Bronchial epithelial cell (primary cell): ENCODE measurements around the gene PSMA5. TPM values are rescaled to one million over a fixed set of nuclear protein-coding genes. Genes with fewer than 3 reads are reported as not detected.
"Not testable (repeated sequence)": the region's sequence is repeated elsewhere in the genome, so short reads cannot be mapped to it uniquely, and the experiment has no call there.

ENCODE experiments used
- DNase-seq: peaks from one replicate; pipeline ENCODE4 v3.0.0-alpha.2; 2010; ENCODE audit warnings: low read depth
- FAIRE-seq: peaks from 2 replicates; lab custom pipeline; 2011; peaks lifted over from hg19 to GRCh38; lab: Jason Lieb, UNC
- H3K27me3 ChIP-seq: 2 replicates; pipeline ENCODE4 v1.5.1; 2011; ENCODE audit warnings: low read length; ENCODE audit not compliant: control insufficient read depth, insufficient read depth
- H3K36me3 ChIP-seq: 2 replicates; pipeline ENCODE4 v1.5.1; 2011; ENCODE audit warnings: low read length; ENCODE audit not compliant: control insufficient read depth, insufficient read depth
- H3K4me3 ChIP-seq: 2 replicates; pipeline ENCODE4 v1.5.1; 2011; ENCODE audit warnings: mild to moderate bottlenecking, low read depth, low read length, control low read depth
- total RNA-seq: library from RNA; depleted of rRNA; stranded (reverse); fragments of >200 nt; gene quantifications from 2 replicates; pipeline ENCODE4 v1.2.1, GENCODE V29; 2014
- TF ChIP-seq, protein P1 (sequence below): IDR thresholded peaks from 2 replicates; pipeline ENCODE4 v1.5.1; 2011; ENCODE audit warnings: mild to moderate bottlenecking, moderate library complexity, low read length, control low read depth, inconsistent platforms; ENCODE audit not compliant: insufficient read depth, severe bottlenecking

PSMA5 gene
- total RNA-seq, 1 donor from 2014 or later: 42.9 TPM

DNA sequence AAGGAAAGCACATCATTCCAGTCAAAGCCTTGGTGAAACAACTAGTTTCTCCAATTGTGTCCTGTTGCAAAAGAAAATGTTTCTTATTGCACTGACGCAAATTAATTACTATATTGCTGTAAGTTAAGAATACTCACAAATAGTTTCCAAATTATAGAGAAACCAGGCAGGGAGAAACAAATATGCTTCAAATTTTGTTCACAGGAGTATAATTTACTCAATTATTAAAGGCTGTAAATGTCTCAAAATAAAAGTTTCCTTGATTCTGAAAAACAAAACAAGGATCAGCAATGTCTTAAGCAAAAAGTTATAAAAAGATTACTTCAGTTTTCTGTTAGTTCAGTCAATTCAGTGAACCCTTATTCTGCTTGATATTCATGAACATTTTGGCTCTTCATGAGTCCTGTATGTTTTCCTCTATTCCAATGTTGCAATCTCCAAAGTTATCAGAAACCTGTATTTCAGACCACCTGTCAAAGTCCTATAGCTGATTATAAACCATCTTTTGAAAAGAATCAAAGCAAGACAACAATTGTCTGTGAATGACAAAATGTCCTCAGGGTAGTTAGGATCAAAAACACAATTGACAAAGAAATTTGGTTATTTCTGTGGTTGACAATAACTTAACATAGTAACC, 28.4 kb upstream of the PSMA5 start:
- DNase-seq (no peak), FAIRE-seq (no peak)
- TF ChIP-seq, protein P1, sequence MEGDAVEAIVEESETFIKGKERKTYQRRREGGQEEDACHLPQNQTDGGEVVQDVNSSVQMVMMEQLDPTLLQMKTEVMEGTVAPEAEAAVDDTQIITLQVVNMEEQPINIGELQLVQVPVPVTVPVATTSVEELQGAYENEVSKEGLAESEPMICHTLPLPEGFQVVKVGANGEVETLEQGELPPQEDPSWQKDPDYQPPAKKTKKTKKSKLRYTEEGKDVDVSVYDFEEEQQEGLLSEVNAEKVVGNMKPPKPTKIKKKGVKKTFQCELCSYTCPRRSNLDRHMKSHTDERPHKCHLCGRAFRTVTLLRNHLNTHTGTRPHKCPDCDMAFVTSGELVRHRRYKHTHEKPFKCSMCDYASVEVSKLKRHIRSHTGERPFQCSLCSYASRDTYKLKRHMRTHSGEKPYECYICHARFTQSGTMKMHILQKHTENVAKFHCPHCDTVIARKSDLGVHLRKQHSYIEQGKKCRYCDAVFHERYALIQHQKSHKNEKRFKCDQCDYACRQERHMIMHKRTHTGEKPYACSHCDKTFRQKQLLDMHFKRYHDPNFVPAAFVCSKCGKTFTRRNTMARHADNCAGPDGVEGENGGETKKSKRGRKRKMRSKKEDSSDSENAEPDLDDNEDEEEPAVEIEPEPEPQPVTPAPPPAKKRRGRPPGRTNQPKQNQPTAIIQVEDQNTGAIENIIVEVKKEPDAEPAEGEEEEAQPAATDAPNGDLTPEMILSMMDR: no peak
- Histone ChIP-seq H3K27me3 (no peaks in the 10 kb centered on the region), H3K4me3 (no peak overlapping the region), H3K36me3 (no peaks in the 10 kb centered on the region)

DNA sequence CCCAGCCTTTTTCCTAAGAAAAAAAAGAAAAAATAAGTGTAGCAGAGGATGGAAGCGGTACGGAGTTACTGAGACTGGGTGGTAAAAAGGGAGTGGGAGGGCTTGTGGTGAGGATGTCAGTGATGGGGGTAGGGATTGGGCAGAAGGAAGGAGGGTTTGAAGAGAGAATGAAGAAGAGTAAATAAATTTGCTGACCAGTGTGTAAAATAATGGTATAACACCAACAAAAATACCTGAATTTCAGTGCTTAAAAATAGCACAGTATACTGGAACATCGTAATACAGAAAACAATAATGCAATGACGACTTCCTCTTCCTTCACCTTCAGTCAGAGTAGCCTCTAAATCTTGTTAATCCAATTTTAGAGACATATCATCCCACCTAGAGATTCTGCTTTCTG, 21.3 kb upstream of the PSMA5 start:
- no peak overlapping the region for H3K4me3 ChIP-seq
- no peak for FAIRE-seq

DNA sequence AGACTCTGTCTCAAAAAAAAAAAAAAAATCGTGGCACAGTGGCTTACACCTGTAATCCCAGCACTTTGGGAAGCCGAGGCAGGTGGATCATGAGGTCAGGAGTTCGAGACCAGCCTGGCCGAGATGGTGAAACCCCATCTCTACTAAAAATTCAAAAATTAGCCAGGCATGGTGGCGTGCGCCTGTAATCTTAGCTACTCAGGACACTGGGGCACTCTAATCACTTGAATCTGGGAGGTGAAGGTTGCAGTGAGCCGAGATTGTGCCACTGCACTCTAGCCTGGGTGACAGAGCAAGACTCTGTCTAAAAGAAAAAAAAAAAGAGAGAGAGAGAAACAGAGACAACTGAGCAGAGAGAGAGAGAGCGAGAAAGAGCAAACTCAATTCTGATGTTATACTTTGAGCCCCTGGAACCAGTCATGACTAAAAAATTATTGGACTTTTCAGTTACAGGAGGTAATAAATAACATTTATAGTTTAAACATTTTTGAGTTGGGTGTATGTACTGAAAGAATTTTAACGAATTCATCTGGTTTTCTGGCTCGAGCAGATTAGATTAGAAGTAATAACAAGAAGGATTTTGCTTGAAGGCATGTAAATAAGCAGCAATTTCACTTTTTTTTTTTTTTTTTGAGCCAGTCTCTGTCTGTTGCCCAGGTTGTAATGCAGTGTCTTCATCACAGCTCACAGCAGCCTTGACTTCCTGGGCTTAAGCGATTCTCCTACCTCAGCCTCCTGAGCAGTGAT, 19.9 kb upstream of the PSMA5 start:
- not testable (repeated sequence) for H3K36me3 ChIP-seq, FAIRE-seq, DNase-seq, H3K27me3 ChIP-seq, H3K4me3 ChIP-seq

More for the DNA sequence above, 21.3 kb upstream of the PSMA5 start:
- Histone ChIP-seq H3K27me3 (no peaks in the 10 kb centered on the region), H3K36me3 (no peaks in the 10 kb centered on the region)
- DNase-seq: no peak
- TF ChIP-seq, protein P1: no peak

DNA sequence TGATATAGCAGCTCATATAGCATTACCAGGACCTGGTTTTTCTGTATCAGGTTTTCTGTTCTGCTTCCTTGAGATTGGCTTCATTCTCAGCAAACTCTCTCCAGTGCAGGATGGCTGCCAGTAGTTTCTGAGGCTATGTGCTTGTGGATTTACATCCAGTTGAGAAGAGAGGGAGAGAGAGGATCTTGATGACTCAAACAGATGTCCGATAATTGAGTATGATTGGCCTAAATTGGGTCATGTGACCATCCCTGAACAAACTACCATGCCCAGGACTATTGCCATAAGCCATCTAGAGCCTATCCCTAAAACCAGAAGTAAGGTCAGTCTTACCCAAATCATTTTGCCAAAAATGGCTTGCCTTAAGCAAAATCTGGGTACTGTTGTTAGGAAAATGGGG, 18.1 kb upstream of the PSMA5 start:
- DNase-seq: peak; percentile 18
- no peaks in the 10 kb centered on the region for H3K27me3 ChIP-seq

DNA sequence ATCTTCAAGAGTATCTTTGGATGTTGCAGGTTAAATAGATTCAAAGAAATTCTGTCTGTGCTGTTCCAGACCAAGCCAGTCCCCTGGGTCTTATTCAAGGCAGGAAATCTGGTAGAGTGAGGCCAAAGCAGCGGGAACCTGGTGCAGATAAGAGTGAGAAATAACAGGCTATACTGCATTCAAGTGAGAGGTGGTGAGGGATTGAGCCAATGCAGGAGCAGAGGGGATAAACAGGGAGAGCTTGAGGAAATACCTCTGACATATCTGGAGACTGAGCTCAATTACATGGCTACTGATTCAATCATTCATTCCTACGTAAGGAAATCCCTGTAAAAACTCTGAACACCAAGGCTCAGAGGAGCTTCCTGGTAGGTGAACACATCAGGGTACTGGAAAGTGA, 17.2 kb upstream of the PSMA5 start:
- FAIRE-seq (no peak), DNase-seq (no peak)
- no peaks in the 10 kb centered on the region for H3K27me3 ChIP-seq
- H3K4me3 ChIP-seq: no peak overlapping the region
- TF ChIP-seq, protein P1: no peak
- no peaks in the 10 kb centered on the region for H3K36me3 ChIP-seq

More for the DNA sequence above, 18.1 kb upstream of the PSMA5 start:
- Histone ChIP-seq H3K36me3 (no peaks in the 10 kb centered on the region), H3K4me3 (no peak overlapping the region)
- TF ChIP-seq, protein P1: no peak
- no peak for FAIRE-seq

DNA sequence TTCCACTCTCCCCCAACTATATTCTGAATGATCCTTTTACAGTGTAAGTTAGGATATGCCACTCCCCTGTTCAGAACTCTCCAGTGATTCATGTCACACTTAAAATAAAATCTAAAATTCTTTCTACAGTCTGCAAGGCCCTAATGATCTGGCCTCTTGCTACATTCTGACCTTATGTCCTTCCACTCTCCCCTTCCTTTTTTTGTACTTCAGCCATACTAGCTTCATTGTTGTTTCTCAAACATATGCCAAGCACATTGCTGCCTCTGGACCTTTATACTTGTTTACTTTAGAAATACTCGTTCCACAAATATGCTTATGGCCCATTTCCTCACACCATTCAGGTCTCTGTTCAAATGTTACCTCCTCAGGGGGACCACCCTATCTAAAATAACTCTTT, 14.8 kb upstream of the PSMA5 start:
- H3K36me3 ChIP-seq: no peaks in the 10 kb centered on the region
- H3K4me3 ChIP-seq: no peak overlapping the region
- no peak for FAIRE-seq
- H3K27me3 ChIP-seq: no peaks in the 10 kb centered on the region
- TF ChIP-seq, protein P1: no peak
- DNase-seq: no peak
